Thyroid gland (tissue), 4 donors: ENCODE data around the gene TRAPPC2L.

Experiments
- POLR2A ChIP-seq, 2 donors: fragments of 450-650 bp; IDR thresholded peaks; one replicate each; pipeline ENCODE4 v1.6.1; 2017; ENCODE audit warnings: antibody characterized with exemption in 2 of 2, mild to moderate bottlenecking in 2 of 2, moderate library complexity in 1 of 2
- TF ChIP-seq, protein P1 (sequence below), 6 experiments: fragments of 200-600 bp in 3 of 6; fragments of 450-650 bp in 3 of 6; sonication (generic) in 3 of 6; IDR thresholded peaks; one replicate each; pipeline ENCODE4 v1.5.1; 2016 to 2019; ENCODE audit warnings: antibody characterized with exemption in 6 of 6, mild to moderate bottlenecking in 2 of 6, inconsistent platforms in 1 of 6, moderate library complexity in 1 of 6

- TF ChIP-seq, protein P1, sequence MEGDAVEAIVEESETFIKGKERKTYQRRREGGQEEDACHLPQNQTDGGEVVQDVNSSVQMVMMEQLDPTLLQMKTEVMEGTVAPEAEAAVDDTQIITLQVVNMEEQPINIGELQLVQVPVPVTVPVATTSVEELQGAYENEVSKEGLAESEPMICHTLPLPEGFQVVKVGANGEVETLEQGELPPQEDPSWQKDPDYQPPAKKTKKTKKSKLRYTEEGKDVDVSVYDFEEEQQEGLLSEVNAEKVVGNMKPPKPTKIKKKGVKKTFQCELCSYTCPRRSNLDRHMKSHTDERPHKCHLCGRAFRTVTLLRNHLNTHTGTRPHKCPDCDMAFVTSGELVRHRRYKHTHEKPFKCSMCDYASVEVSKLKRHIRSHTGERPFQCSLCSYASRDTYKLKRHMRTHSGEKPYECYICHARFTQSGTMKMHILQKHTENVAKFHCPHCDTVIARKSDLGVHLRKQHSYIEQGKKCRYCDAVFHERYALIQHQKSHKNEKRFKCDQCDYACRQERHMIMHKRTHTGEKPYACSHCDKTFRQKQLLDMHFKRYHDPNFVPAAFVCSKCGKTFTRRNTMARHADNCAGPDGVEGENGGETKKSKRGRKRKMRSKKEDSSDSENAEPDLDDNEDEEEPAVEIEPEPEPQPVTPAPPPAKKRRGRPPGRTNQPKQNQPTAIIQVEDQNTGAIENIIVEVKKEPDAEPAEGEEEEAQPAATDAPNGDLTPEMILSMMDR (IDR thresholded peaks at IDR 0.05), result no peak
- no peak for TF ChIP-seq POLR2A (IDR thresholded peaks at IDR 0.05)
Measured at GRCh38 chr16:88906535-88907105, 49.7 kb downstream of the TRAPPC2L start.
